Ovary (tissue), 9 donors: ENCODE measurements around the gene ACVR1. TPM values are rescaled to one million over a fixed set of nuclear protein-coding genes. Genes with fewer than 3 reads are reported as not detected.

Source experiments
- DNase-seq, 5 donors: peaks; one replicate each; pipeline ENCODE4 v3.0.0-alpha.2; 2019 to 2020
- H3K27ac ChIP-seq, 2 donors: fragments of 200-600 bp; one replicate each; pipeline versions ENCODE4 v1.5.1 to v1.8.0; 2019 to 2022
- H3K27me3 ChIP-seq: fragments of 200-600 bp; one replicate; pipeline ENCODE4 v1.8.0; 2022
- H3K36me3 ChIP-seq: fragments of 200-600 bp; sonication (generic); one replicate; pipeline ENCODE4 v1.5.1; 2019
- H3K4me1 ChIP-seq: one replicate; pipeline ENCODE4 v1.8.1; 2013; ENCODE audit warnings: mild to moderate bottlenecking, moderate library complexity; ENCODE audit not compliant: insufficient read depth
- H3K4me3 ChIP-seq: fragments of 200-600 bp; sonication (generic); one replicate; pipeline ENCODE4 v1.5.1; 2017
- H3K9me3 ChIP-seq, 2 donors: fragments of 200-600 bp in 1 of 2; sonication (generic) in 1 of 2; one replicate each; pipeline versions ENCODE4 v1.5.1 to v1.8.1; 2013 to 2019; ENCODE audit warnings: mild to moderate bottlenecking in 1 of 2, moderate library complexity in 1 of 2
- CTCF ChIP-seq, 3 donors: fragments of 450-650 bp in 2 of 3; fragments of 200-600 bp in 1 of 3; IDR thresholded peaks; one replicate each; pipeline versions ENCODE4 v1.5.1 to v1.8.0; 2016 to 2022; ENCODE audit warnings: antibody characterized with exemption in 3 of 3, mild to moderate bottlenecking in 1 of 3
- EP300 ChIP-seq: sonication (generic); formaldehyde crosslinking; IDR thresholded peaks from one replicate; pipeline ENCODE4 v1.6.1; 2017; ENCODE audit warnings: antibody characterized with exemption
- POLR2A ChIP-seq: fragments of 450-650 bp; IDR thresholded peaks from one replicate; pipeline ENCODE4 v1.6.1; 2017; ENCODE audit warnings: antibody characterized with exemption, mild to moderate bottlenecking, moderate library complexity
- WGBS, 3 donors: extraction: QIAGEN DNeasy Blood & Tissue Kit in 1 of 3; methylation state at CpG; one replicate each; pipeline versions ENCODE4 v1.1.5 to v1.1.7; 2013 to 2017; 5-methylcytosine and 5-hydroxymethylcytosine counted together
- intact Hi-C, 4 donors: fragments of 100-400 bp; cut with DNase I; formaldehyde crosslinking; loops; one replicate each; pipeline versions ENCODE4 v1.11.0 to v1.15.1; 2022 to 2023
- polyA plus RNA-seq, 2 donors: library from polyadenylated mRNA; stranded (reverse); fragments of 200-250 nt in 1 of 2; fragments of 350-450 nt in 1 of 2; fragmentation: Illumina TruSeq in 1 of 2; extraction: RNeasy Lipid Tissue Mini Kit (QIAGEN cat#74804) in 1 of 2; gene quantifications; one replicate each; pipeline ENCODE4 v1.2.3, GENCODE V29; 2013 to 2014
- total RNA-seq, 7 donors: library from RNA; depleted of rRNA in 2 of 7; stranded (reverse); fragments of >200 nt in 2 of 7; fragmentation: NEBNext Ultra II Directional in 3 of 7; extraction: Animal tissue kit (Norgen Biotek cat#: 25700) in 3 of 7; gene quantifications; one replicate each; pipeline versions ENCODE4 v1.1.0 to v1.2.4, GENCODE V29; 2016 to 2023
- donor health status: DM: no; HTN: no; CAD: no; lungs with moderate emphysema.
- donor health status: DM: no; HTN: no; CAD: no.
- donor health status: Bipolar disorder and iron deficiency.
- donor health status: DM: yes; HTN: yes; CAD: no.
- donor health status: DM: no; HTN: no; CAD: no.
- donor health status: DM: yes; HTN: yes; CAD: no.

ACVR1 gene
- total and polyA plus RNA-seq, 9 donors: 23.4 to 51.2 (median 30.4) TPM

- intact Hi-C loops: no loop called here
- H3K4me1 ChIP-seq: peaks cover 14% of the 10 kb centered on the region
- peak overlapping the region; percentile 79 to 97 for H3K27ac ChIP-seq
- no peaks in the 10 kb centered on the region for H3K9me3 ChIP-seq
- H3K27me3 ChIP-seq: no peaks in the 10 kb centered on the region
- 1% methylated on average over 21 of the region's 21 CpGs for WGBS, 3 donors
- no peaks in the 10 kb centered on the region for H3K36me3 ChIP-seq
- H3K4me3 ChIP-seq: peak overlapping the region; percentile 88
- DNase-seq: peak; percentile 34 to 57 (median 42)
- TF ChIP-seq POLR2A (no peak), CTCF (IDR thresholded peaks at IDR 0.05) (no peak), EP300 (no peak)
Measured at GRCh38 chr2:157874997-157875640, 1.0 kb downstream of the ACVR1 start.

- Histone ChIP-seq H3K36me3 (no peaks in the 10 kb centered on the region), H3K9me3 (no peaks in the 10 kb centered on the region), H3K4me1 (peaks cover 14% of the 10 kb centered on the region), H3K4me3 (no peak overlapping the region), H3K27ac (peak overlapping the region; percentile 14 to 97), H3K27me3 (no peaks in the 10 kb centered on the region)
- peak in 1 of 5 donors; percentile 26 for DNase-seq
- TF ChIP-seq EP300: no peak
- TF ChIP-seq POLR2A: no peak
- no peak for TF ChIP-seq CTCF (IDR thresholded peaks at IDR 0.05)
- 68 to 82% (median 74%) methylated on average over 4 of the region's 4 CpGs for WGBS, 3 donors
- intact Hi-C loops: no loop called here
Measured at GRCh38 chr2:157874348-157874747, 1.8 kb downstream of the ACVR1 start.

GRCh38 chr2:157872791-157873190 is 3.3 kb downstream of the ACVR1 start:
- H3K27ac ChIP-seq: no peak overlapping the region
- 94 to 97% (median 96%) methylated on average over 2 of the region's 2 CpGs for WGBS, 3 donors
- intact Hi-C loops: no loop called here
- TF ChIP-seq EP300: no peak
- no peak for TF ChIP-seq POLR2A
- TF ChIP-seq CTCF (IDR thresholded peaks at IDR 0.05): no peak
- H3K27me3 ChIP-seq: no peaks in the 10 kb centered on the region
- no peak for DNase-seq
- no peaks in the 10 kb centered on the region for H3K9me3 ChIP-seq
- H3K4me3 ChIP-seq: no peak overlapping the region
- H3K4me1 ChIP-seq: peaks cover 14% of the 10 kb centered on the region
- no peaks in the 10 kb centered on the region for H3K36me3 ChIP-seq

GRCh38 chr2:157871415-157871814 is 4.7 kb downstream of the ACVR1 start:
- peaks cover 10% of the 10 kb centered on the region for H3K4me1 ChIP-seq
- no peaks in the 10 kb centered on the region for H3K9me3 ChIP-seq
- intact Hi-C loops: no loop called here
- no peak for TF ChIP-seq POLR2A
- TF ChIP-seq CTCF (IDR thresholded peaks at IDR 0.05): no peak
- no peak for TF ChIP-seq EP300
- 83 to 87% (median 85%) methylated on average over 3 of the region's 3 CpGs for WGBS, 3 donors
- no peak overlapping the region for H3K27ac ChIP-seq
- H3K4me3 ChIP-seq: no peak overlapping the region
- DNase-seq: no peak
- H3K36me3 ChIP-seq: no peaks in the 10 kb centered on the region
- no peaks in the 10 kb centered on the region for H3K27me3 ChIP-seq
